IPS-11a (cell line): Measurements from ENCODE around the gene MATN3.
A peak's percentile ranks its signal among the peaks of the same experiment; 100 is the strongest.

Experiments used
- H3K4me3 ChIP-seq: one replicate; pipeline ENCODE4 v1.5.1; 2013; ENCODE audit warnings: low read depth, low read length, control low read depth

The MATN3 gene

DNA sequence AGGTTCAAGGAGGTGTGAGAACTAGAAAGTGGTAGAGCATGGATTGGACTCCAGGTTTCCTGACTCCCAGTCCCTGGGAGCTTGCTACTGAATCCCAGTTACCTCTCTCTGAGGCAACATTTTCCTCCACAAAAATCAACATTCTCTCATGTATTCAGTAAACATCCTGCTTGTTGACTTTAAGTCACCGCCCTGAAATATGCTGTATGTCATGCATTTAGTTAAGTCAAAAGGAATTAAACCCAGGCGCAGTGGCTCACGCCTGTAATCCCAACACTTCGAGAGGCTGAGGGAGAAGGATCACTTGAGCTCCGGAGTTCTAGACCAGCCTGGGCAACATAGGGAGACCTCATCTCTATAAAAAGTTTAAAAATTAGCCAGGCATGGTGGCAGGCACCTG lies 3.8 kb downstream of the MATN3 start:
- no peak overlapping the region for H3K4me3 ChIP-seq

DNA sequence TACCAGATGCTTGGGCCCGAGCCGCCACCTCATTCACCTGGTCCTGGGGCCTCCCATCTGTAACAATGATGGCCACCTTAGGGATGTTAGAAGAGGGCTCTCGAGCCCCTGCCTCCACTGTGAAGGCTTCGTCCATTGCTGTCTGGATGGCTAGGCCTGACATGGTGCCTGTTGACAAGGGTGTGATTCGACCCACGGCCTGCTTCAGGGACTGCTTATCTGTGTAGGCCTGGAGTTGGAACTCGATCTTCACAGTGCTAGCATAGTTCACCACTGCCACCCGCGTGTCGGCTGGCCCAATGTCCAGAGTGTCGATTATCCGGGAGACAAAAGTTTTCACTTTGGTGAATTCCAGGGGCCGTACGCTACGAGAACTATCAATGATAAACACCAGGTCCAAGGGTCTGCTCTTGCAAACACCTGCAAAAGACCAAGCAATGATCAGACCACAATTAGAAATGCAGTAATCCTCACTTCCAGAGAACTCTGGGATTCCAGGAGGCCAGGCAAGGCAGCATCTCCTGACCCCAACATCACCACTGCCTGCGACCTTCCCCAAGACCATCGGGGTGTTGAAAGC lies 6.5 kb downstream of the MATN3 start:
- no peak overlapping the region for H3K4me3 ChIP-seq

DNA sequence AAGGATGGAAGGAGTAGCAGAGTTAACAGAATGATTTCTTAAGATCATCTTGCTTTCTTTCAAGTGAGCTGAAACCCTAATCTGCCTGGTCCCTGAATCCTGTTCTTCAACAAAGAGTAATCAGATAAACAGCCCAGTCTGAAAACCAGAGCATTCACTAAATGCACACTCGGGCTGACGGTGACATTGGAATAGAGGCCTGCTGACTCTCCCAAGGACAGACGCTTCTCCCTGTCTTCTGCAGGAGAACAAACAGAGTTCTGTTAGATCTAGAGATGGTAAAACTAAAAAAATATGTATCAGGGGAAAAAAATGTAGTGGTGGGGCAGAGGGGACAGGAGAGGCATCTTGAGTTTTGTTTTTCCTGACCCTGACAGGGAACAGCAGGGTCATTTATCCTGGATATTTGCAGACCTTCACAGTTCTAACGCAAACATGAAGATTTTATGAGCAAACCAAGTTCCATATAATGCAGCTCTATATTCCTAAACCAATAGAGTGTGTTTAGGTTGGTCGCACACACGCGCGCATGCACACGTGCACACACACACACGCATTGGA lies 7.3 kb downstream of the MATN3 start:
- no peak overlapping the region for H3K4me3 ChIP-seq

DNA sequence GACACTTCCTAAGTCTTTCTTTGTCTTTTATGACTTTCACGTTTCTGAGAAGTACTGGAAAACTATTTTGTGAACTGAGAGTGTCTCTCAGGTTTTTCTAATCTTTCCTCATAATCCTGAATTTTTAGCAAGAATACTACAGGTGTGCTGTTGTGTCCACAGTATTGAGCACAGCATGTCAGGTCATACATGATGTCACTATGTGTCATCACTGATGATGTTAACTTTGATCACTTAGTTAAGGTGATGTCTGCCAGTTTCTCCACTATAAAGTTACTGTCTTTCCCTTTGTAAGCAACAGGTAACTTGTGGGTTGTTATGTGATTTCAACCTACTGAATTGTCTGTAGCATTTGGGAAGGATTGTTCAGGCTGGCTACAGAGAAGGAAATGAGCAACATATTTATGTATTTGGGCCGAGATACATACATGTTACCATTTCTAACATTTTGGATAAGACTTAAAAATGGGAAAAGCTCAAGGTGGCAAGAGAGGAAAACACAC lies 11.1 kb downstream of the MATN3 start:
- no peak overlapping the region for H3K4me3 ChIP-seq

DNA sequence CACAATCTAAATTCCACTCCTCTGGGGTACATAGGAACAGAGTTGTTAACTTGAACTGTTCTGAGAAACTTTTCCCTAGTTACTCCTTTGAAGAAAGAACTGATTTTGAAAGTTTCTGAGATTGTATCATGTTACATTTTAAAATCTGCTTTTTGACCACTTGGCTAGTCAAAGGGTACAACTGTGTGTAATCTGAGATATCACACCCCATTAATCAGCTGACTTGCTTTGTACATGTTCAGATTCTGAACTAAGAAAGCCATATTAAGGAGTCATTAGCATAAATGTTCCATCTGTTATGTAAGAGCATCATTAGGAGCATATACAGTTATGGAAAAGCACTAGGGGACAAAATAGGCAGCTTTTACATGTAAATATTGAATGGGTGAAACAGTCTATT lies 18.7 kb downstream of the MATN3 start:
- H3K4me3 ChIP-seq, result no peak overlapping the region

DNA sequence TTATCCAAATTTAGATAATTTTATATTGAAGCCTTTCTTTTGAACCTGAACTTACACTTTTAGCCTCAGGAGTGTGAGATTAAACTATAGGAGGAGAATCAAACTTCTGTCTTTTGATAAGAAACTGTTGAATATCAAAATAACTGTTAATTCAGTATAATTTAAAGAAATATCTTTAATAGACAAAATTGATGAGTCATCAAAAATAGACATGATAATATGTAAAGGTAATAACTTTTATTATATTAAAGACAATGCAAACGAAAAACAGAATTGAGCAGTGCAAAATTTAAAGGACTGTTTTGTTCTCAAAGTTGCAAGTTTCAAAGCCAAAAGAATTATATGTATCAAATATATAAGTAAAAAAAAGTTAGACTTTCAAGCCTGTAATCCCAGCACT lies 20.6 kb downstream of the MATN3 start:
- H3K4me3 ChIP-seq, result no peak overlapping the region

DNA sequence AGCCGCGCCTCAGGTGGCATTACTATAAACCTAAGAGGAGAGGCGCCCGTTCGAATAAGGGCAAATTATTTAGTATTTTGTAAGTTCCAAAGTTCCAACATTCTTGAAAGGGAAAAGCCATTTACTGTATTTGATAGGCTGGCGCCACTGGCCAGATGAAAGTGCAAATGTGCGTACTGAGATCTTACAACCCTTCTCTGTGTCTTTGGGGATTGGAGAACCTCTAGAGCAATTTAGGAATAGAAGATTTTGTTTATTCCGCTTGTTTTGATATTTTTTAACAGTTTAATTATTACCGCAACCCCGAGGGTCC lies 22.1 kb downstream of the MATN3 start:
- H3K4me3 ChIP-seq, result peak overlapping the region; percentile 87

DNA sequence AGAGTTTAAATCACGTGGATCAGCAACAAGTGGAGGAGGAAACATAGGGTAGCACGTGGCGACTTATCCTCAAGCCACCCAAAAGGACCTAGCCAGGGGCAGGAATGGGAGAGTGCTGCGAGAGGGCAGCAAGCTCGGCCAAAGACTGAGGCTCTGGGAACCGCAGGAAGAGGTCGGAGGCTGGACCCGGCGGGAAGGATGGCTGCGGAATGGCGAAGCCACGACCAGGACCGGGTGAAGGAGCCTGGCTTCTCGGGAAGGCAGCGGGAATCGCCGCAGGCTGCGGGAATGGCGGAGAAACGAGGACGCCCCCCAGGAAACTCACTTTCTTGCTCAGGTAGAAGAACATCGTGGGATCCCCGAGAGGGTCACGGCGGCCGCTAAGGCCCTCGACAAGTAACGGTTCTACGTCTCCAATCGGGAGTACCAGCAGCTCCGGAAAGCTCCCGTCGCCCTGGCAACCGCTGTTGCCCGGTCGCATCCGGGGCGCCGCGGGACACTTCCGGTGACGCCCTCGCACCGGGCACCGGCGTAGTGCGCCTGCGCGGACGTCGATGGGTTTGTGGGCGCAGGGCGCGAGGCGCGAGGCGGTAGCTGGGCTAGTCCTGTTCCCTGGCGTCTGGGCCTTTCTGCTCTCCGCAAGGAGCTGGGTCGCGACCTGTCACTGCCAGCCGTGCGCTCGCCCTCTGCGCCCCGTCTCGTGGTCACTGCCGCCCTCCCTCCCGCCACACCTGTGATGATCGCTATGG lies 22.6 kb downstream of the MATN3 start, which contains the start of gene WDR35:
WDR35 (minus strand) TSS at position 439 of the 749 bp plus-strand sequence; CDS start at position 349, 90 bp downstream.
- peak within 1 kb of the TSS; percentile 87 for H3K4me3 ChIP-seq

DNA sequence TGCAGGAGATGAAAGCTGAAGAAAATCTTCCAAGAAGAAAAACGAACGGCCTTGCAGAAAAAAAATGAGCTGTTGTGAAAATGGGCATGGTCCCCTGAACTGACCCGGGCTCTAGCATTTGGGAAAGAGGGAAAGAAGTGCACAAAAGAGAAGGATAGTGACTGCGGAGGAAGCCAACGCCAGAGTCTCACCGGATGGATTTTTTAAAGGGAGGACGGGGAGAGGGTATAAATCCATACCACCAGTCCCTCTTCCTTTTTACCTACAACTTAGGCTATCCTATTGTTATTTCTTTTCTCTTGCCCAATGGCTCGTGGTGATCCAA lies 23.2 kb downstream of the MATN3 start:
- peak overlapping the region; percentile 87 for H3K4me3 ChIP-seq

DNA sequence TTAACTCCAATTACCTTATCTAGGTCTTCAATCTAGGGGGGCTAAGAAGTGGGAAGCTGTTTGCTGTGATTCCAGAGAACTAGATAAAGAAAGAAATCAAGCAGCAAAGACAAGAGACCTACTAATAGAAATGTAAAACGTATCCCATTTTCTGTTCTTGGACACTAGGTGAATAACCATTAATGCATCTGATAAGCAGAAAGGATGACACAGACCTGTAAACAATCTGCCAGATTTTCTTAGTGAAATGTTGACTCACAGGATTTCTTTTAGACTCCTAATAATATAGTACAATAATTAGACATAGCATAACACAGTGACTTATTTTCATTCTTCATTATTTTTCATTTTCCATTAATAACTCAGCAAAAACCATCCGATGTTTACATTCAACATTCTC lies 23.9 kb downstream of the MATN3 start:
- peak overlapping the region; percentile 87 for H3K4me3 ChIP-seq

DNA sequence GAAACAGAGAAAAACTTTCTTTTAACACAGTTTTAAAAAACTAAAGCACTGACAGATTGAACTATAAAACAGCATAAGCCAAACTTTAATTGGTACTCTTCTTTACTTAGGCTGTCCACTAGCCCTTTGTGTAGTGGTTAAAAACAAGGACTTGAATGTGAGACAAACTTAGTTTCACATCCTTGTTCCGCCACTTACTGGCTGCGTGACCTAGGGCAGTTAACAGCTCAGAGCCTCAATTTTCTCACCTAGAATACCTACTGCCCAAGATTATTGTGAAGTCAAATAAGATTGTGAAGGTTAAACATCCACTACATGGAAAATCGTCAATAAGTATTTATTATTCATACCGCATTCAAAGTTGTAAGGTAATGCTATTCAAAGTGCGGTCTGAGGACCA lies 24.5 kb downstream of the MATN3 start:
- no peak overlapping the region for H3K4me3 ChIP-seq

DNA sequence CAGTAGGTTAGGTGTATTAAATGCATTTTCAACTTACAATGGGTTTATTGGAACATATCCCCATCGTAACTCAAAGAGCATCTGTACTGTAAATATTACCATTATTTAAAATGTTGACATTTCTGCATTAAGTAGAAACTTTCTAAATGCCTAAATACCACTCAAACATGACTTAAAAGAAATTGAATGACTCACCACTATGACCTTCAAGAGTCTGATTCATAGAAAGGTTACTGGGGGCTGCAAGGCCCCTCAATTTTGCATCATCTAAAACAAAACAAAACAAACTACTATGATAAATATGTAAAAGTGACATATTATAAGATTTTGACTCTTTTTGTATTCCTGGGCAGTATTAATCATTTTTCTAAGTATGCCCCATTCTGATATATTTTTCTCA lies 30.2 kb downstream of the MATN3 start:
- no peak overlapping the region for H3K4me3 ChIP-seq

DNA sequence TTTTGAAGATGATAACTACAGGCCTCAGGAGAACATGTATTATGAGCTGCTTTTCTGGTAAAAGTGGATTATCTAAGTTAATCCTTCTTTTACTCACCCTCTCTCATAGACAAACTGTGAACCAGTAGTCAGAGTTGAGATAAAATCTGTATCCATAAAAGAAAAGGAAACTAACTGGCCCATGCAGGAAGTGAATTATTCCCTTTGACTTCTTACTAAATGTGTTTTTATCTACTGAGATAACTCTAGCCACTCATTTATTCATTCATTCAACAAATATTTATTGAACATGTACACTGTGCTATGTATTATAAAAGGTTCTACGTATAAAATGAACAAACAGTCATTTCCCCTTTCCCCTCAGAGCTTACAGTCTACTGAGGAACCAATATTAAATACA lies 32.5 kb downstream of the MATN3 start:
- H3K4me3 ChIP-seq, result no peak overlapping the region

DNA sequence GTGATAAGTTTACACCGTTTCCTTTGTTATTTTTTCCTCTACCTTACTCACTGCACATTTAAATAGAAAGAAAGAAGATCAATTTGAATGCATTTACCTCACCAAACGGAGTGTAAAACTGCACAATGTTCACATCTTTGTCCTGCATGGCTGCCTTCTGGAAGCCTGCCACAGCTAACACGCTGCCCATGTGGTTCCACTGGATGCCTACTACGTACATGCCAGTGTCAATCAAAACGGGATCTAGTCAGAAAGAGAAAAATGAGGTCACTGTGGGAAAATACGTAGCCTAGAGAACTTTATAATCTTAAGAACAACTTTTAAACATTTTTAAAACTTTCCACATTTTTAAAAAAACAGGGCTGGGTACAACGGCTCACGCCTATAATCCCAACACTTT lies 39.0 kb downstream of the MATN3 start:
- no peak overlapping the region for H3K4me3 ChIP-seq

DNA sequence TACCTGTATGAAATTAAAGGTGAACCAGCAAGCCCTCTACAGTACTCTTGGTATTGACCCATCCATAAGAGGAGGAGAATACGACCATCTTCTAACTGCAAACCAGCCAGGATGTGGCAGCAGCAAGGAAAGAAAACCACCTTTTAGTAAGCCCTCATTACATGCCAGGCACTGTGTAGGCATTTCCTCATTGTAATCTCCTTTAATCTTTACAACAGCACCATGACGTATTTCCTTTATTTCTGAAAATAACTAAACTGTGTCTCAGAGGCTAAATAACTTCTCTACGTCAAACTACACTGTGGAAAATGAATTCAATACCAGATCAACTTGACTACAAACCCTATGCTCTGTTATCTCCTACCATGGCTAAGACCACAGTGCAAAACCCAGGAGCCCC lies 40.8 kb downstream of the MATN3 start:
- no peak overlapping the region for H3K4me3 ChIP-seq

DNA sequence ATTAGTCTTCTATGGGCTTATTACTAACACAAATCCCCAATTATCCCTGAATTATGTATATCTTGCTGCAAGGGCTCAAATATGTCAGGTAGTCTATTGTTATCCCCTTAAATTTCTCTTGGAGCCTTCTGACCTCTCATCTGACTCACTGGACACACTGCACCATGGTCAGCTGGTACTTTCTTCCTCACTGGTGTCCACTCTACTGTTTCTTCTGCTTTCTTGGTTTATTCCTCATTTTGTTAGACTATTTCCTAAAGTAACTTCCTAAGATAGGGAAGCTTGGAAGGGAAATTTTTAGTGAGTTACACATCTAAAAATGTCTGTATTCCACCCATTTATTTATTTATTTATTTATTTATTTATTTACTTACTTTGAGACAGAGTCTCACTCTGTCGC lies 49.1 kb downstream of the MATN3 start:
- no peak overlapping the region for H3K4me3 ChIP-seq

DNA sequence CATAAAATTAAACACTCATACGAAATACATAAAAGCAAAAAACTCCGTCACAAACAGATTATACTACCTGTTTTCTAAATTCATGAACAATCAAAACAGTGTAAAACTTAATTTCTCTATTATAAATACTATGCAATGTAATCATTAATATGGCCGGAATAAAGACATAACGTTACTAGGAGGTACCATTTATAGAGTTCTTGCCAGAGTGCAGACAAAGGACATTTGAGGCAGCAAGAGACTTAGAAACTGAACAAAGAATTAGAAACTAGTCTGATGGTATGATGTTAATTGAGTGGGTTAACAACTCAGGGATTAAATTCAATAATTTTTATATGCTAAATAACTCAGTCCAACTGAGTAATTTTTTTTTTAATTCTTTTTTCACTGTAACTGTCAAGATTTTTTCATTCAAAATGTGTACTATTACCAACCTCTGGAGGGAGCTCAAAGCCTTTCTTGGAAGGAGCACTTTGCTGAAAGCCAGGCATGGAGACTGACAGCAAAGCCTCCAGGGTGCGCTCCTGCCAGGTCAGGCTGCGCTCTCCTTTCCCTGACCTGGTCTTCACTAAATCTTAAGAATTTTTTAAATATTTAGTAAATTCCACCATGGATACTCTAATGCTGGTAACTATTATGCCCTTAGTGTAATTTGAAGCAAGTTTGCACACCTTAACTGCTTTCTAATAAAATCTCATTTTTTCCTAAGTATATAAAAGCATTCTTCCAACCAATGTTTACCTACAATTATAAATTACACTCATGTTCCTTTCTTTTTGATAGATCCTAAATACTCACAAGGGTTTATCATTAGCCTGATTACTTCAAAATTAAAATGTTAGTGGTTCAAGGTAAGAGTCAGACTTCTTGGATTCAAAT lies 56.7 kb downstream of the MATN3 start:
- no peak overlapping the region for H3K4me3 ChIP-seq

DNA sequence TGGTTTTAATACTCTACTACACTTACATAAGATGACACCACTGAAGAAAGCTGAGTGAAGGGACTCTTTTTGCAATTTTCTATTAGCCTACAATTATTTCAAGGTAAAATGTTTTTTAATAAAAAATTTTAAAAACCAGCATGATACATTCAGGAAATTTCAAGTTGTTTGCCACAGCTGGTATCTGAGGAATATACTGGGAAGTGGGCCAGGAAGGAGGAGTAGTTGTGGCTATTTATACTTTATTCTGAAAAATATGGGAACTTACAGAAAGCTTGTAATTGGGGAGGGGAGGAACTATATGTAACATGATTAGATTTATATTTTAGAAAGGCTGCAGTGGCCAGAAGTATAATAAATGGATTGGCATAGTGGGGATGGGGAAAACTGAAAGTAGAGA lies 63.4 kb downstream of the MATN3 start:
- H3K4me3 ChIP-seq, result no peak overlapping the region

DNA sequence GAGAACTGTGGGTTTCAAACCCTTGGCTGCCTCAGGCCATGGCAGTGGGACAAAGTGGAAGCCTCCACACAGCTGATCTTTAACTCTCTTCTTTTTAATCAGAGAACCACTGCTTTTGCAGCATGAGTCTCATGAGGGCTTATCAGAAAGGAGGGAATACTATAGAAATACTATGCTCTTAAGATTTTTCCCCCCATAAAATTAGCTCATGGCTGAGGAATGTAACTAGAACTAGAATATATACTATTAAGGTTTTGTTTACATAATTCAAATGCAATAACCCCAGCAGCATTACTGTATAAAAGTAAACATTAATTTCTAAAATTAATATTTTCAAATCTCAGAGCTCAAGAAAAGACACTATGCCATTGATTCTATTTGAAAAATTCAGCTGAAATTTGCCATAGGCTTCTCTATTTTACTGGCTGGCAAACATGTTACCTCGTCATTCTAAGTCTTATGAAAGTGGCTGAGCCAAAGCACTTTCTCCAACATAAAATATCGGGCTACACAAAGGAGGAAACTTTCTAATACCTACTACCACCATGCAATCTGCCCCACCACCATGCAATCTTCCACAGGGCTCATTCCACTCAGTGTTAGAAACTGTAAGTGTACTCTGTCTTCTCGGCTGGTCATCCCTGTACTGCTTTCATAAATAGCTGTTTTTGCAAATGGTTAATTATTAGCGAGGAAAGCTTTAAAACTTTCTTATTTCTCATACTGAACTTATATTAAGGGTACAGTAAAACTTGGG lies 65.1 kb downstream of the MATN3 start:
- no peak overlapping the region for H3K4me3 ChIP-seq

DNA sequence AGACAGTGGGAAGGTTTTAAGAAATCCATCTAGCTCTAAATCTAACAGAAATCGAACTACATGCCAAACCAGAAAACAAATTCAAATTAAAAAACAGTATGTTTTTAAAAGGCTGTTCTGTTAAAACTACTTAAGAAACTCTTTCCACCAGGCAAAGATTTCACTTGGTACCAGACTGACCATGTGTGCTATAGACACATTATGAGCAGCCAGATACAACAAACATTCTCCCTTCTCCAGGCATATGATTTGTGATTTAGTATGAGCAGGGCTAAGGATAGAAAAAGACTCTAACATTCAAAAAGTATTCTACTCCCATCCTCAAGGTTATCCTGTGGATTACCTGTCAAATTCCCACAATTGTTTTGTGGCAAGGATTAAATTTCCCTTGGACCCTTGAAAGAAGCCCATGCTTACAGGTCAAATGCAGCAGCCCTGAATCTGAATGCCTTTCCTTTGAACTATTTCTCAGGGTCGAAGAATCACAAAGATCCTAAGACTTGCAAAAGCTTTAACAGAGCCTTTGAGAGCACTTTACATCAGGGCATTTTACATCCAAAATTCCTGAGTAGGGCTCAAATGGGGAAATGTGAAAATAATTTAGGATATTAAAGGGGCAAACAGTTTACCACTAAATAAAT lies 68.1 kb downstream of the MATN3 start:
- no peak overlapping the region for H3K4me3 ChIP-seq
